K562 (cell line): Measurements from ENCODE around the gene MEX3D. TPM values are rescaled to one million over a fixed set of nuclear protein-coding genes. Genes with fewer than 3 reads are reported as not detected.

Experiments used
- ATAC-seq: fragments of 200-7000 bp; cut with Tn5 transposase; 3 replicates; pipeline ENCODE4 v1.9.1; 2020; ENCODE audit warnings: moderate library complexity
- BruUV-seq: library from RNA; stranded (reverse); fragments of 400-500 nt; replicated peaks from 2 replicates; lab custom pipeline; 2021; lab: Mats Ljungman, UMichigan
- CTCF ChIA-PET: fragments of 300-600 bp; formaldehyde crosslinking; extraction: SDS; loops from one replicate; lab custom pipeline; 2021; ENCODE audit warnings: low intra/inter-chr PET ratio; lab: Yijun Ruan, JAX
- POLR2A ChIA-PET: fragments of 300-600, 350-650 bp; sonication (Branson Sonifier 250); formaldehyde crosslinking; extraction: SDS; loops from one replicate; lab custom pipeline; 2021; ENCODE audit warnings: antibody characterized with exemption, inconsistent platforms; lab: Yijun Ruan, JAX
- DNase-seq, 4 experiments: peaks; one replicate each; pipeline versions ENCODE4 v3.0.0 to v3.0.0-alpha.2; 2011 to 2018; ENCODE audit warnings: low spot score in 3 of 4, mixed read lengths in 3 of 4; ENCODE audit errors: extremely low read depth in 1 of 4
- FAIRE-seq: peaks from 2 replicates; lab custom pipeline; 2011; peaks lifted over from hg19 to GRCh38; lab: Jason Lieb, UNC
- H2AFZ ChIP-seq: 2 replicates; pipeline ENCODE4 v1.6.0; 2011; ENCODE audit warnings: low read depth, low read length, control low read depth, inconsistent platforms
- H3K27ac ChIP-seq: fragments of 200-600 bp; 3 replicates; pipeline ENCODE4 v1.8.0; 2011; ENCODE audit warnings: low read depth, mild to moderate bottlenecking, control low read depth, inconsistent platforms, low read length, moderate library complexity, mixed read lengths; ENCODE audit errors: extremely low read depth
- H3K27me3 ChIP-seq, 2 experiments: fragments of 300-600 bp in 1 of 2; 2 replicates in 1 of 2; 3 replicates in 1 of 2; pipeline versions ENCODE4 v1.6.0 to v1.8.0; 2011; ENCODE audit warnings: inconsistent platforms in 2 of 2, low read length in 2 of 2, mild to moderate bottlenecking in 1 of 2, mixed read lengths in 1 of 2, moderate library complexity in 1 of 2; ENCODE audit not compliant: control insufficient read depth in 2 of 2, insufficient read depth in 2 of 2
- H3K36me3 ChIP-seq: fragments of 300-600 bp; 3 replicates; pipeline ENCODE4 v1.8.0; 2011; ENCODE audit warnings: mild to moderate bottlenecking, low read length, inconsistent platforms; ENCODE audit not compliant: control insufficient read depth, insufficient read depth
- H3K4me1 ChIP-seq, 2 experiments: fragments of 200-600 bp in 1 of 2; replicated peaks in 1 of 2; 2 replicates in 1 of 2; 3 replicates in 1 of 2; pipeline versions ENCODE4 v1.5.1 to v1.8.0; 2011; ENCODE audit warnings: inconsistent platforms in 2 of 2, low read length in 2 of 2, mild to moderate bottlenecking in 1 of 2, mixed read lengths in 1 of 2, moderate library complexity in 1 of 2; ENCODE audit not compliant: control insufficient read depth in 2 of 2, insufficient read depth in 2 of 2
- H3K4me2 ChIP-seq: 2 replicates; pipeline ENCODE4 v1.6.1; 2011; ENCODE audit warnings: low read length, control low read depth, inconsistent platforms, mixed read lengths; ENCODE audit not compliant: insufficient read depth
- H3K4me3 ChIP-seq: fragments of 200-600 bp; sonication (generic), shearing (Covaris generic); 2 replicates; pipeline ENCODE4 v1.5.1; 2016; ENCODE audit warnings: control low read depth, inconsistent platforms
- H3K79me2 ChIP-seq: fragments of 200-600 bp; 3 replicates; pipeline ENCODE4 v1.8.0; 2011; ENCODE audit warnings: low read length, inconsistent platforms; ENCODE audit not compliant: control insufficient read depth, insufficient read depth
- H3K9ac ChIP-seq, 2 experiments: 2 replicates each; pipeline versions ENCODE4 v1.6.0 to v1.6.1; 2011; ENCODE audit warnings: low read depth in 2 of 2, low read length in 2 of 2, control low read depth in 1 of 2, inconsistent platforms in 1 of 2, mild to moderate bottlenecking in 1 of 2, mixed read lengths in 1 of 2; ENCODE audit not compliant: insufficient read depth in 1 of 2
- H3K9me1 ChIP-seq: one replicate; pipeline ENCODE4 v1.6.0; 2011; ENCODE audit warnings: inconsistent platforms, mild to moderate bottlenecking, low read length, moderate library complexity; ENCODE audit not compliant: control insufficient read depth, insufficient read depth
- H3K9me3 ChIP-seq: replicated peaks from 2 replicates; pipeline ENCODE4 v1.5.1; 2011; ENCODE audit warnings: low read depth, low read length, inconsistent platforms; ENCODE audit not compliant: control insufficient read depth, insufficient read depth
- H4K20me1 ChIP-seq: replicated peaks from 2 replicates; pipeline ENCODE4 v1.6.1; 2011; ENCODE audit warnings: low read length, inconsistent platforms, mixed read lengths; ENCODE audit not compliant: control insufficient read depth, insufficient read depth
- ELK1 ChIP-seq: sonication (generic); formaldehyde crosslinking; IDR thresholded peaks from 2 replicates; pipeline ENCODE4 v1.8.1; 2022; ENCODE audit warnings: missing genetic modification reagents
- FOS ChIP-seq: IDR thresholded peaks from 3 replicates; pipeline ENCODE4 v1.6.1; 2011; ENCODE audit not compliant: insufficient read length; ENCODE audit errors: extremely low read depth
- HNRNPLL ChIP-seq: fragments of 200-400 bp; formaldehyde crosslinking; IDR thresholded peaks from 2 replicates; pipeline ENCODE4 v1.6.1; 2017; ENCODE audit warnings: low read length, low read depth, mild to moderate bottlenecking; ENCODE audit not compliant: poor library complexity, severe bottlenecking
- HOMEZ ChIP-seq: fragments of 250-450 bp; sonication (Bioruptor Pico); IDR thresholded peaks from 2 replicates; pipeline ENCODE4 v1.4.0; 2020; ENCODE audit warnings: mild to moderate bottlenecking, moderate library complexity
- POLR2AphosphoS5 ChIP-seq: IDR thresholded peaks from 2 replicates; pipeline ENCODE4 v1.6.1; 2011; ENCODE audit warnings: mild to moderate bottlenecking, low read depth, low read length, moderate library complexity; ENCODE audit not compliant: control insufficient read depth, insufficient read depth
- RBM39 ChIP-seq: fragments of 200-400 bp; formaldehyde crosslinking; optimal IDR thresholded peaks from 2 replicates; pipeline ENCODE3; 2018; ENCODE audit warnings: low read depth, low read length
- SMAD3 ChIP-seq: fragments of 450-650 bp; formaldehyde crosslinking; conservative IDR thresholded peaks from 2 replicates; pipeline ENCODE4 v1.4.0; 2020; ENCODE audit warnings: mild to moderate bottlenecking
- SMARCA4 ChIP-seq: fragments of 450-650 bp; IDR thresholded peaks from 2 replicates; pipeline ENCODE4 v1.6.1; 2016
- ZBTB33 ChIP-seq: sonication (generic); formaldehyde crosslinking; IDR thresholded peaks from 2 replicates; pipeline ENCODE4 v1.8.1; 2023; ENCODE audit warnings: mild to moderate bottlenecking, missing genetic modification reagents
- ZEB2 ChIP-seq: fragments of 450-650 bp; IDR thresholded peaks from 2 replicates; pipeline ENCODE4 v1.6.1; 2016
- ZFP91 ChIP-seq: sonication (generic); formaldehyde crosslinking; IDR thresholded peaks from 2 replicates; pipeline ENCODE4 v1.8.0; 2022; ENCODE audit warnings: mild to moderate bottlenecking, missing genetic modification reagents
- ZNF75A ChIP-seq: fragments of 450-650 bp; formaldehyde crosslinking; IDR thresholded peaks from 2 replicates; pipeline ENCODE4 v1.4.0; 2020; ENCODE audit warnings: mild to moderate bottlenecking
- WGBS: fragments of 100-300 bp; shearing (Covaris generic); methylation state at CpG from one replicate; pipeline ENCODE4 v1.1.6; 2016; ENCODE audit warnings: low coverage, mixed read lengths; ENCODE audit not compliant: insufficient coverage; ENCODE audit errors: missing lambda C conversion rate; 5-methylcytosine and 5-hydroxymethylcytosine counted together
- in situ Hi-C: fragments of 300-500 bp; cut with MboI; formaldehyde crosslinking; loops from 4 replicates; pipeline ENCODE4 v1.15.0; 2018; ENCODE audit warnings: inconsistent platforms, mixed read lengths
- intact Hi-C: fragments of 100-400 bp; cut with micrococcal nuclease; formaldehyde crosslinking; loops from 2 replicates; pipeline ENCODE4 v1.14.2; 2022
- polyA plus RNA-seq, 8 experiments: library from polyadenylated mRNA; depleted of rRNA in 4 of 8; stranded (reverse) in 5 of 8; unstranded in 3 of 8; fragments of >200 nt; fragmentation: Nextera tagmentation in 2 of 8; fragmentation: Illumina TruSeq in 1 of 8; extraction: Ambion mirVana in 2 of 8; extraction: Trizol in 1 of 8; gene quantifications; 2 replicates each; pipeline versions ENCODE4 v1.2.1 to v1.2.3, GENCODE V29; 2011 to 2014; ENCODE audit warnings: inconsistent platforms in 1 of 8, missing spikeins in 1 of 8
- total RNA-seq, 7 experiments: library from RNA; depleted of rRNA in 6 of 7; stranded (reverse); fragments of >200 nt in 6 of 7; fragmentation: Illumina TruSeq in 2 of 7; extraction: Trizol in 2 of 7; gene quantifications; 2 replicates each; pipeline versions ENCODE4 v1.2.1 to v1.2.3, GENCODE V29; 2011 to 2021; ENCODE audit warnings: low replicate concordance in 1 of 7
- TF ChIP-seq, protein P1 (sequence below): sonication (generic); IDR thresholded peaks from 2 replicates; pipeline ENCODE4 v1.6.1; 2016

The MEX3D gene
- total and polyA plus RNA-seq, 9 of the 15 experiments (the other 6 are each of a cell fraction or from before 2014, with no cell fraction given), result 1.7 to 39.3 (median 5.7) TPM

DNA sequence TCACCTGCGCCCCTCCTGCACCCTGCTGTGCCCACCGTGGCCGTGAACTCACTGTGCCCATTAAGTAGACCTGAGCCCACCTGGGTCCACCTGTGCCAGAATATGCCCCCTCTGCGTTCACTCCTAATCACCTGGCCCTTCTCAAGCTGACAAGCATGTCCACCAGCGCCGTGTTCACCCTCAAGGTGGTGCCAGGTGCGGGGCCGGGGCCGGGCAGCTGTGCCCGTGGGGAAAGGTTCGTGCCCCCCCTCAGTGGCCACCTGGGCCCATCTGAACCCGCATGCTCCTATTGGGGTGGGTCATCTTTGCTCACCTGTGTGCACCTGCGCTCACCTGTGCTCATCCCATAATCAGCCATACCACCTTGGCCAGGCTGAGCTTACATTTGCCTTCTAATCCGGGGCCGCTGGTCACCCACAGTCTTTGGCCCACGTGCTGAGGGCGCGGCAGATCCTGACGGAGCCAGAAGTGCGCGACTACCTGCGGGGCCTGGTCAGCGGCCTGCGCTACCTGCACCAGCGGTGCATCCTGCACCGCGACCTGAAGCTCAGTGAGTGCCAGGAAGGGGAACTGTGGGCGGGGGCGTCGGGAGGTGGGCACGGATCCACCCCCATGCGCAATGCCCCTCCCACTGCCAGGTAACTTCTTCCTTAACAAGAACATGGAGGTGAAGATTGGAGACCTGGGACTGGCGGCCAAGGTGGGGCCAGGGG is 41.9 kb downstream of the MEX3D start:
- H3K9ac ChIP-seq, result no peak overlapping the region
- no peaks in the 10 kb centered on the region for H3K36me3 ChIP-seq
- no peak overlapping the region for H3K4me2 ChIP-seq
- no peaks in the 10 kb centered on the region for H3K79me2 ChIP-seq
- H3K4me1 ChIP-seq, result peaks cover 3 to 53% of the 10 kb centered on the region in 2 experiments; a peak in 3 of 5 replicates
- no peak overlapping the region for H3K27ac ChIP-seq
- ATAC-seq (no peak), FAIRE-seq (no peak), DNase-seq (no peak)
- H2AFZ ChIP-seq, result no peak overlapping the region
- POLR2A ChIA-PET, result no interaction called here
- intact Hi-C loops (no loop called here), in situ Hi-C loops (no loop called here)
- H4K20me1 ChIP-seq, result peaks cover 11% of the 10 kb centered on the region
- WGBS, result 28% methylated on average over 32 of the region's 33 CpGs
- no TSS peak for BruUV-seq
- no peaks in the 10 kb centered on the region for H3K9me1 ChIP-seq
- CTCF ChIA-PET, result no interaction called here
- H3K27me3 ChIP-seq, result peaks cover 20 to 35% of the 10 kb centered on the region in 2 experiments; a peak in 4 of 5 replicates
- no peaks in the 10 kb centered on the region for H3K9me3 ChIP-seq
- H3K4me3 ChIP-seq, result no peak overlapping the region
- TF ChIP-seq POLR2AphosphoS5 (no peak), ZBTB33 (peak; percentile 65; the same call in 1 of the 2 replicates), FOS (no peak), ELK1 (CRISPR knock-in tag) (no peak), HOMEZ (CRISPR knock-in tag) (no peak), ZNF75A (CRISPR knock-in tag) (no peak), SMAD3 (CRISPR knock-in tag) (no peak), SMARCA4 (no peak), HNRNPLL (no peak), ZEB2 (0 out of 2 replicates have a peak, but pooled peaks have one; percentile 62), RBM39 (no peak), ZFP91 (no peak)
- TF ChIP-seq, protein P1, sequence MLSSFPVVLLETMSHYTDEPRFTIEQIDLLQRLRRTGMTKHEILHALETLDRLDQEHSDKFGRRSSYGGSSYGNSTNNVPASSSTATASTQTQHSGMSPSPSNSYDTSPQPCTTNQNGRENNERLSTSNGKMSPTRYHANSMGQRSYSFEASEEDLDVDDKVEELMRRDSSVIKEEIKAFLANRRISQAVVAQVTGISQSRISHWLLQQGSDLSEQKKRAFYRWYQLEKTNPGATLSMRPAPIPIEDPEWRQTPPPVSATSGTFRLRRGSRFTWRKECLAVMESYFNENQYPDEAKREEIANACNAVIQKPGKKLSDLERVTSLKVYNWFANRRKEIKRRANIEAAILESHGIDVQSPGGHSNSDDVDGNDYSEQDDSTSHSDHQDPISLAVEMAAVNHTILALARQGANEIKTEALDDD, result no peak
- TF ChIP-seq, all 486 proteins: peak for 2
